GM06990 (cell line): ENCODE measurements around the gene TBC1D17.

Experiments
- DNase-seq: peaks from one replicate; pipeline ENCODE4 v3.0.0-alpha.2; 2011; ENCODE audit not compliant: insufficient read length; ENCODE audit errors: extremely low read depth
- H3K27me3 ChIP-seq: replicated peaks from 2 replicates; pipeline ENCODE4 v1.6.0; 2011; ENCODE audit warnings: low read length; ENCODE audit not compliant: control insufficient read depth, insufficient read depth
- H3K36me3 ChIP-seq: 2 replicates; pipeline ENCODE4 v1.5.1; 2011; ENCODE audit warnings: low read length; ENCODE audit not compliant: control insufficient read depth, insufficient read depth
- H3K4me3 ChIP-seq: replicated peaks from 2 replicates; pipeline ENCODE4 v1.5.1; 2011; ENCODE audit warnings: low read depth, mild to moderate bottlenecking, control low read depth, low read length
- CTCF ChIP-seq: IDR thresholded peaks from 2 replicates; pipeline ENCODE4 v1.5.1; 2011; ENCODE audit warnings: low read length, control low read depth, mild to moderate bottlenecking, inconsistent platforms; ENCODE audit not compliant: insufficient read depth, poor library complexity, severe bottlenecking

TBC1D17 gene

DNA sequence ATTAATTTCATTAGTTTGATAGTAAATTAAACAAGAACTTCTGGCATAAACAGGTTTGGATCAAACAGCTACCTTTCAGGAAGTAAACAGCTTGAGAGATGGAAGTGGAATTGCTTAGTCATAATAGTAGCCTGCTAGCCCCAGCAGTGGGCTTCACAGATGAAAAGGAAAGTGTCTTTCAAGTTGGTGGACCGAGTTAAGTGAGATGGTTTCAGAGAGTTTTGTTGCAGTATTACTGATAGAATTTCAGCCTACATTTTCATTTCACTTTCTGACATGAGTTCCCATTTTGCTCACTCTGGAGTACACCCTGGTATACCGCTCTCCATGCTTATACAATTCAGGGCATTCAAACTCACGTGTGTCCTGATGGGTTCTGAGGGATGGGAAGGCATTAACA, 28.6 kb upstream of the TBC1D17 start:
- no peak for TF ChIP-seq CTCF
- H3K4me3 ChIP-seq, result no peak overlapping the region
- H3K36me3 ChIP-seq, result no peaks in the 10 kb centered on the region
- DNase-seq, result no peak
- H3K27me3 ChIP-seq, result no peaks in the 10 kb centered on the region

- no peak overlapping the region for H3K4me3 ChIP-seq
- no peak for DNase-seq
- H3K36me3 ChIP-seq, result no peaks in the 10 kb centered on the region
- no peaks in the 10 kb centered on the region for H3K27me3 ChIP-seq
- TF ChIP-seq CTCF, result no peak
Measured at GRCh38 chr19:49849433-49850220, 27.9 kb upstream of the TBC1D17 start.

- Histone ChIP-seq H3K36me3 (peaks cover 3% of the 10 kb centered on the region), H3K27me3 (no peaks in the 10 kb centered on the region), H3K4me3 (peak overlapping the region; percentile 70)
- DNase-seq, result no peak
- TF ChIP-seq CTCF, result no peak
Measured at GRCh38 chr19:49850221-49850486, 27.3 kb upstream of the TBC1D17 start.

DNA sequence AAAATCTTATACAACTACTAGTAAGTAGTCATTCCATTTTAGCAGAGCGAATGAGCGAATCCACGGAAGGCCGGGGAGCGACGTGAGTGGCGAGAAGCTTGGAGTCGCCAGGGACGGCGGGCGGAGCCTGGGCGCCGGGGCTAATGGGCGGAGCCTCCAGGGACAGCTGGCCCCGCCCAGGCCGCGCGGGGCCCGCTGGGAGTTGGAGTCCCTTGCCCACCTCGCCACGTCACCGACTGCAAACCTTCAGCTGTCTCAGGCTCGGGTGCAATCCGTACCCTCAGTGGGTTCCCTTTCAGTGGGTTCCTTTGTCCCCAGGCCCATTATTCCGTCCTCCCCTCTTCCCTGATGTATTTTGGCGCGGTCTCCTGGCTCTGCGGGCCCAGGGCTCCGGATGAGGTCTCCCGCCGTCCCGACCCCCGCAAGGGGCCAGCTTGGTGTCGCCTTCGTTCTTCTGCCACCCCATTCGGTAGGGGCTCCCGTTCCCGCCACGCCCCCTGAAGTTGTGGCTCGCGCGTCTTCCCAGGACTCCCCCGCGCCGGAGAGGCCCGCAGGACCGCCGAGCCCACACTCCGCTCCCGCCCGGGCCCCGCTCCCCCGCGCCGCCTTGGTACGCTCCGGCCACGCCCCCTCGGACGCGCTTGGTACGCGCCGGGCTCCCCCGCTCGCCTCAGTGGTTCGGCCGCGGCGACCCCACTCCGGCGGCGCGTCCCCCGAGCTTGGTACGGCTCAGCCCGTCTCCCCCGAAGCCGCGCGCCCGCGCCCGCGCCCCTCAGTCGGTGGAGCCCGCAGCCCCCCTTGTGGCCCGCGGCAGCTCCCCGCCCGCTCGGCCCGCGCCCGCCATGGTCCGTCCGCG, 26.8 kb upstream of the TBC1D17 start, which contains the start of gene PTOV1:
Gene PTOV1 (plus strand): TSS at position 673 of the 856 bp plus-strand sequence.
- DNase-seq, result peak; percentile 93
- Histone ChIP-seq H3K27me3 (no peaks in the 10 kb centered on the region), H3K4me3 (peak within 1 kb of the TSS; percentile 70), H3K36me3 (peaks cover 6% of the 10 kb centered on the region)
- no peak for TF ChIP-seq CTCF

GRCh38 chr19:49851456-49852259, 25.8 kb upstream of the TBC1D17 start:
- DNase-seq, result no peak
- peaks cover 8% of the 10 kb centered on the region for H3K36me3 ChIP-seq
- H3K4me3 ChIP-seq, result peak overlapping the region; percentile 70
- H3K27me3 ChIP-seq, result no peaks in the 10 kb centered on the region
- TF ChIP-seq CTCF, result peak; percentile 3
